ENCODE data around the gene UCP3.
"Not testable (repeated sequence)": the region's sequence is repeated elsewhere in the genome, so short reads cannot be mapped to it uniquely, and the experiment has no call there.

The UCP3 gene

DNA sequence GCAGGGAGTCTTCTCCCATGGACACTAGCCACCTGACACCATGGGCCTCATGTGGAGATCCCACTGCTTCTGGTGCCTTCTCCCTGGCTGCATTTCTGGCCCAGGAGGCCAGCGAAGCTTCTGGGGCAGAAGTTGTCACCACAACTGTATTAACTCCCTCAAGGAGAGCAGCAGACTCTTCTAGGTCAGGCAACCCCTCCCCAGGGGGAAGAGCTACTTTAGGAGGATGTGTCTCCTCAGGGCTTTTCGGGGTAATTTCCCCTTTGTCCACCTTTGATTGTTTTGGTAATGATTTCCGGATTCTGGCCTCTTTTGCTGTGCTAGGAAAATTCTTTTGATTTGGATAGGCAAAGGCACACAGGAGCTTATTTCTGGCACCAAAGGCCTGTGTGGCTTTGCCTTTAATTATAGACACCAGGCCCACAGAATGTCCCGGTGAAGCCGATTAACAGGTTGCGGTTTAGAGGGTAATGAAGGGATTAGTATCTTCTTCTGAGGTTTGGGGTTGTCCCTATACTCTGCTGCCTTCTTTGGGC is 17.3 kb downstream of the UCP3 start:
- DNase-seq (ENCODE audit: low spot score) = peak; percentile 70
- no peak overlapping the region for H3K4me3 ChIP-seq
- TF ChIP-seq CTCF (IDR thresholded peaks at IDR 0.05) = no peak
- H3K27ac ChIP-seq = no peak overlapping the region

GRCh38 chr11:73990730-73991129 is 18.2 kb downstream of the UCP3 start:
- no peak overlapping the region for H3K27ac ChIP-seq
- no peak overlapping the region for H3K4me3 ChIP-seq
- TF ChIP-seq CTCF (IDR thresholded peaks at IDR 0.05) = no peak
- no peak for DNase-seq (ENCODE audit: low spot score)

- Histone ChIP-seq H3K4me3 (no peak overlapping the region), H3K27ac (no peak overlapping the region)
- DNase-seq (ENCODE audit: low spot score) = no peak
- TF ChIP-seq CTCF (IDR thresholded peaks at IDR 0.05) = no peak
Measured at GRCh38 chr11:73989156-73989555, 19.7 kb downstream of the UCP3 start.

GRCh38 chr11:73988227-73988626 is 20.7 kb downstream of the UCP3 start:
- DNase-seq (ENCODE audit: low spot score) = no peak
- no peak for TF ChIP-seq CTCF (IDR thresholded peaks at IDR 0.05)
- Histone ChIP-seq H3K27ac (no peak overlapping the region), H3K4me3 (no peak overlapping the region)

DNA sequence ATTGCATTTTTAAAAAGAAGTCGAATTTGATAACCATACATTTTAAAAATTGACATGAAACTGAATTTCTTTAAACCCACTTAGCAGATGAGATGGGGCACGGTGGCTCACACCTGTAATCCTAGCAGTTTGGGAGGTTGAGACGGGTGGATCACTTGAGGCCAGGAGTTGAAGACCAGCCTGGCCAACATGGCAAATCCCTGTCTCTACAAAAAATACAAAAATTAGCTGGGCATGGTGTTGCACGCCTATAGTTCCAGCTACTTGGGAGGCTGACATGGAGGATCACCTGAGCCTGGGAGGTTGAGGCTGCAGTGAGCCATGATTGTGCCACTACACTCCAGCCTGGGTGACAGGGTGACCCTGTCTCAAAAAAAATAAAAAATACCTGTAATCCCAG is 23.2 kb downstream of the UCP3 start:
- not testable (repeated sequence) for H3K27ac ChIP-seq; DNase-seq (ENCODE audit: low spot score); H3K4me3 ChIP-seq

- Histone ChIP-seq H3K27ac (peak overlapping the region; percentile 86 to 92), H3K4me3 (peak overlapping the region; percentile 79)
- DNase-seq (ENCODE audit: low spot score) = no peak
- TF ChIP-seq CTCF (IDR thresholded peaks at IDR 0.05) = no peak
Measured at GRCh38 chr11:73983741-73984538, 24.9 kb downstream of the UCP3 start.

GRCh38 chr11:73982990-73983740 is 25.7 kb downstream of the UCP3 start:
- Histone ChIP-seq H3K4me3 (peak overlapping the region; percentile 79), H3K27ac (peak overlapping the region; percentile 86 to 92)
- DNase-seq (ENCODE audit: low spot score) = peak; percentile 95
- TF ChIP-seq CTCF (IDR thresholded peaks at IDR 0.05) = no peak
